GF-D8 (cell line): ENCODE results near the gene SYNPO2L.

Experiments used
- DNase-seq: peaks from one replicate; lab custom pipeline; 2025; lab: John Stamatoyannopoulos, UW

Gene SYNPO2L

DNA sequence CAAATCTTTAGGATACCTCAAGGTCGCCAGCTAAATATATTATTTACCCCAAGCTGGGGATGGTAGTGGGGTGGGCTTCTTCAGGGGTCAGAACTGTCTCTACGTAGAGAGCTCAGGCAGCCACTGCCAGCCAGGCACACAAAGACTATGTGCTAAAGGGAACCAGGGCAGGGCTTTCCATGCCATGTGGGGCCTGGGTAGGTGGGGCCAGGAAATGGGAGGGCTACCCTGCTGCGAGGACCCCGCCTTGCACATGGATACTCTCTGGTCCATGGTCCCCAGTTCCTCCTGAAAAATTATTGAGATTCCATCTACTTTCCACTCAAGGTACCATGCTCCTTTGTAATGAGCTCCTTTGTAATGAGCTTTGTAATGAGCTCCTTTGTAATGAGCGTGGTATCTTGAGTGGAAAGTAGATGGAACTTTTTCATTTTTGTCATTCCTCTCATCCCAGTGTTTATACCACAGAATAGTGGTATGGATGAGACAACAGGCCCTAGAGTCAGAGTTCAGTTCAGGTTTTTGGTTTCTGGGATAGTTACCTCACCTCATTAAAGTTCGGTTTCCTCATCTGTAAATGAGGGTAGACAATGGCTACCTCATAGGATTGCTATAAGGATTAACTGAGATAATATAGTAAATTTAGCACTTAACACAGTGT, 5.8 kb downstream of the SYNPO2L start:
- DNase-seq, result no peak

DNA sequence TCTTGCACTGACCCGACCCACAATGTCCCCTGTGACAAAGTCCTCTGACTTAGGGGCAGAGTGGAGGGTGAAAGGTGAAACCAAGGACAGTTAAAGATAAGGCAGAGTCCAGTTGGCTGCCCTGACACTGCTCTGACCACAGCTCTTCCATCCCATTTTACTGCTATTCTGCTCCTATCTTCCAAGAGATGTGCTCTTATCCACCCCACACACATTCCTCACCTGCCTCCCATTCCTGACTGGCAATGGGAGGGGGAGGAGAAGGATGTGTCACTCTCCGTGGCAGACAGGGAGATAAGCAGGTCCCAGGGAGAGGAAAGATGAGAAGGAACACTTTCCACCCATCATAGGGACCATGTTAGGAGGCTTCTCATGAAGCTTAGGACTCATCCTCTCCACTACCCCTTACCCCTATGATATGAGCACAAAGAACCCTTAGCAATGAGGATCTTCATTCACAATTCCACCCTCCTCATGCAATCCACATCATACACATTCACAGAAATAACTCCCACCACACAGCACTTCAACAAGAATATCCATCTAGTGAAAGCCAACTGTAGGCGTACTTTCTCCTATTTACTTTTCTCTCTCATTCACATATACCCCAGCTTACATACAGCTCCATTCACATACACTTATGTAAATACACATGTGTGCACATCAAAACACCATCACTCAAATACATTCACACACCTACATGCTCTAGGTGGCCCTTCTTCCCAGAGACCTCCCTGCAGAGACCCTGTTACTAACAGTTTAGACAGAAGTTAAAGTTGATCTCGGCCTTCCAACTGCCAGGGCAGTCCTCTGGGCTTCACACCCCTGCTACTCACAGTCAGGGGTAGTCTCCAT, 6.6 kb downstream of the SYNPO2L start:
- no peak for DNase-seq

DNA sequence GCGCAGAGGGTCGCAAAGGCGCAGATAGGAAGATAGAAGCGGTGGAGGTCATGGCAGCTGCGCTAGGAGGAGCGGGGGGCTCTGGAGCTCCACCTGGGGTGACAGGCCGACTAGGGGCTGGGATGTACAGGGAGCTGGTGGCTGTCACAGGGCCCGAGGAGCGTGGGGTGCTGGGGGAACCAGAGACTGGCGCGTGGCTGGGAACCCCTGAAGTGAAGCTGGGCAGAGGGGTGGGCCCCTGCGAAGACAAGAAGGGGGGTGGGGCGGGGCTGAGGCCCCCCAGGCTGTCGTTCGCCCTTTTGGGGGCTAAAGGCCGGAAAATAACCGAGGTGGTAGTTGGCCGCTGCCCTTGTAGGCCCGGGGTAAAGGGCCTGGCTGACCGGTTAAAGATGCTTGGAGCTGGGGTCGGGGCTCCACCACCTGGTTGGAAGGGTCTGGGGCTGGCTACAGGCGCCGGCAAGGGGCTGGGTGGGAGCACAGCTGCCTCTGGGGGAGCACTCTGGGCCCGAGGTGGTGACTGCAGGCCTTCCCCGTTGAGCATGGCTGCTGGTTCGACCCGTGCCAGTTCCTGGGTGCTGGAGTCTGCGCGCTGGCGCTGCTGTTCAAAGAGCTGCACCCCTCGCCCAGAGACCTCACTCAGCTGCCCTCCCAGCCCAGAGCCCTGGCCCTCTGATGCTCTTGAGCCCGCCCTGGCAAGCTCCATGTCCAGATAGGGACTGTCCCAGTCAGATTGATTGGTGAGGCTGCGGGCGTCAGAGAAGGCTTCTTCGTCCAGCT, 7.8 kb downstream of the SYNPO2L start:
- no peak for DNase-seq

GRCh38 chr10:73647211-73647874, 8.5 kb downstream of the SYNPO2L start:
- DNase-seq, result no peak

- no peak for DNase-seq
These were observed 9.2 kb downstream of the SYNPO2L start for GRCh38 chr10:73646598-73647041.

DNA sequence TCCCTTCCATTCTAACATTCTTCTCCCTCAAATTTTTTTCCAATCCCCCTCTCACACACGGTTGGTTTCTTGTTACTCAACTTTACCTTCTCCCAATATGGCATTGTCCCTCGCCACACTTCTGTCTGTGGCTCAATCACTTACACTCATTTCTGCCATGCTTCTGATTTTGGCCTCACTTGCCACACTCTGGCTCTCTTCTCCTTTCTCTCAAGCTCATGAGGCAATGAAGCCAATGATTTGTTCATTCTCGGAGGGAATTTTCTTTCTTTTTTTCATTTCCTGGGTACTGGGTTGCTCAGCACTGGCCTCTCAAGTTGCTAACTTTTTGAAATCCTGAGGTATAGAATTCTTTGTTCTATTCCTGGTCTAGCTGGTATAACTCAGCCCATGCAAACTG, 10.6 kb downstream of the SYNPO2L start:
- DNase-seq, result no peak

GRCh38 chr10:73644767-73645166, 11.1 kb downstream of the SYNPO2L start:
- no peak for DNase-seq

DNA sequence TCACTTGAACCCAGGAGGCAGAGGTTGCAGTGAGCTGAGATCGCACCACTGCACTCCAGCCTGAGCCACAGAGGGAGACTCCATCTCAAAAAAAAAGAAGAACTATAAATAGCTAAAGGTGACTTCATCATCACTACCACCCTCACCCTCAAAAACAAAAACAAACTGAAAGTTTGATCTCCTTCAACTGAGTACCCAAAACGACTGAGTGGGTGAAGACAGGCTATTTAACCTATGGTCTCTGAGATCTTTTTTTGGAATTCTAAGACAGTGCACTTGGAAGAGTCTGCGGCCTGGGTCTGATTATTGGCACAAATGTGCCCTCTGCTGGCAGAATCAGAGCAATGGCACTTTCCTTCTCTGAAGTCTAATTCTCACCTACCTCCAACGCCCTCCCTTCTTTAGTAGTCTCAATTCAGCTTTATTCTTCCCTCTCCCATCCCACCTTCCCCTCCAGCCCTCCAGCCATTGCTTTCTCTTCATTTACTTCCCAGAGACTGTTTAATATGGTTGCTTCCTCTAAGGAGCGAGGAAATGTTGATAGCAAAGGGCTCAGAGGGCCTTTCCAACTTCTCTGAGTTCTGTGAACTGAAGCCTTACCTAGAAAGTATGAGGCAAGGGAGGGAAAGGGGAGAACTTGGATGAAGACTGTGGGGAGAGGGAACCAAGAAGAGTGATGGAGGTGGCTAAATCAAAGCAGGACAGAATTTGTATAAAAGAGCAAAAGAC, 11.7 kb downstream of the SYNPO2L start:
- DNase-seq, result peak; percentile 46

DNA sequence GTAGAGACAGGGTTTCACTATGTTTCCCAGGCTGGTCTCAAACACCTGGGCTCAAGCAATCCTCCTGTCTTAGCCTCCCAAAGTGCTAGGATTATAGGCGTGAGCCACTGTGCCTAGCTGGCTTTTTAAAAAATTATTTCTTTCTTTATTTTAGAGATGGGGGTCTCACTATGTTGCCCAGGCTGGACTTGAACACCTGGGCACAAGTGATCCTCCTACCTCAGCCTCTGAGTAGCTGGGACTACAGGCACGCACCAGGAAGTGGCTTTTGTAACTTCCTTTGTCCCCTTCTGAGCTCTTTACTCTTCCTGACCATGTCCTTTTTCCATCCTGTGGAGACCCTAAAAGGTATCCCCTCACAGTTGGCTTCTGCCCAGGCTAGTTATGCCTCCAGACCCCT, 12.5 kb downstream of the SYNPO2L start:
- no peak for DNase-seq

DNA sequence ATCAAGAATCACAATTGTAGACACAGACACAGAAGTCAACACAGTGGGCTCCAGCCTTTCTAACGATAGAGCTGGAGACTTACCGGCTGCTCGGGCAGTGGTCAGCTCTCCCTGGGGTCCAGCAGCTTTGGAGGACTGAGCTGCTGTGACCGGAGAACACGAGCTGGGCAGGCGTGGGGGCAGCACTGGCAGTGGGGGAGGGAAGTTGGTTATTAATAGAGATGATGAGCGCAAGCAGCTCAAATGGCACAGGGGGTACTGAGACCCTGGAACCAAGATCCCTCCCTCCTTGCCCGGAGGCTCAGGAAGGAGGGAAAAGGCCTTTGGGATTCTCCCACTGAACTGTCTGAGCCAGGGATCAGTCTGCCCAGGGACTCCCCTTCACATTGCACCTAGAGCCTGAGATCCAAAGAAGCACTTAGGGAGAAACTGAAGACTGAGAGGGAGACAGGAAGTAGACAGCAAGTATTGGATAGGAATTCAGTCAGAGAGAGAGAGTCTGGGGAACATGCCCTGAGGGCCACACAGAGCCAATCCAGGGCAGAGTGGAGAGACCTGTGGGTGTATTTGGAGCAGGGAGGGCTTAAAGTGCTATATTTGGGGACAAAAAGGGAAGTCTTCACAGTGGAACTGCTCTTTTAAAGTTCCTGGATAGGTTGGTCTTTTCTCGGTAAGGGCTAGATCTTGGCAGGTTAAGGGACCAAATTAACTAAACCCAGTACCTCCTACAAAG, 14.3 kb downstream of the SYNPO2L start, which contains the start of gene MYOZ1:
TSS of gene MYOZ1 (minus strand) at position 147 of the 733 bp plus-strand sequence. CDS start 1,457 bp downstream, outside the sequence.
- no peak for DNase-seq

- no peak for DNase-seq
These were observed 16.5 kb downstream of the SYNPO2L start for GRCh38 chr10:73639286-73639685.

- DNase-seq, result no peak
These were observed 20.0 kb downstream of the SYNPO2L start for GRCh38 chr10:73635781-73636180.

GRCh38 chr10:73634421-73634820, 21.4 kb downstream of the SYNPO2L start:
- DNase-seq, result no peak

- DNase-seq, result no peak
These were observed 26.7 kb downstream of the SYNPO2L start for GRCh38 chr10:73629165-73629564.

DNA sequence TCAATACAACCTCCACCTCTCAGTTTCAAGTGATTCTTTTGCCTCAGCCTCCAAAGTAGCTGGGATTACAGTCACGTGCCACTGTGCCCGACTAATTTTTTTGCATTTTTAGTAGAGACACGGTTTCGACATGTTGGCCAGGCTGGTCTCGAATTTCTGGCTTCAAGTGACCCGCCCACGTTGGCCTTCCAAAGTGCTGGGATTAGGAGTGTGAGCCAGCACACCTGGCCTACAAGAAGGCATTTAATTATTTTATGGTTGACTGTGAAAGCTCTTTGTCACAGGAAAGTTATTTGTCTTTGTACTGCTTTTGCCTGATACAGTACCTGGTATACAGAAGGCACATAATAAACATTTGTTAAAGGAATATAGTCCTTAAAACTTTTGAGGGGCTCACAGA, 27.4 kb downstream of the SYNPO2L start:
- DNase-seq, result no peak

GRCh38 chr10:73627300-73627699, 28.5 kb downstream of the SYNPO2L start:
- DNase-seq, result no peak

GRCh38 chr10:73625884-73626752, 29.7 kb downstream of the SYNPO2L start:
- DNase-seq, result peak; percentile 94

- DNase-seq, result peak; percentile 5
These were observed 30.6 kb downstream of the SYNPO2L start for GRCh38 chr10:73625004-73625883.

DNA sequence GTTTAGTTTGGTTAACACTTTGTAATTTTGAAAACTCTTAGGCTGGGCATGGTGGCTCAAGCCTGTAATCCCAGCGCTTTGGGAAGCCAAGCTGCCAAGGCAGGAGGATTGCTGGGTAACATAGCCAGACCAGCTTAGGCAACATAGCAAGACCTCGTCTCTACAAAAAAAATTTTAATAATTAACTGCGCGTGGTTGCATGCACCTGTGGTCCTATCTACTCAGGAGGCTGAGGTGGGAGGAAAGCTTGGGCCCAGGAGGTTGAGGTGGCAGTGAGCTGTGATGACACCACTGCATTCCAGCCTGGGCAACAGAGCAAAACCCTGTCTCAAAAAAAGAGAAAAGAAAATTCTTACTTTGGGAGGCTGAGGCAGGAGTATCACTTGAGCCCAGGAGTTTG, 32.8 kb downstream of the SYNPO2L start:
- DNase-seq, result no peak
